Activated CD4-positive, alpha-beta memory T cell treated with anti-CD3 and anti-CD28 coated beads for 36 hours (primary cell): ENCODE results near the gene COL9A3. TPM values are rescaled to one million over a fixed set of nuclear protein-coding genes. Genes with fewer than 3 reads are reported as not detected.
A peak's percentile ranks its signal among the peaks of the same experiment; 100 is the strongest.
"Not testable (repeated sequence)": the region's sequence is repeated elsewhere in the genome, so short reads cannot be mapped to it uniquely, and the experiment has no call there.

Experiments
- CTCF ChIA-PET: fragments of 350-600 bp; sonication (Branson Sonifier 250); formaldehyde crosslinking; loops from one replicate; lab custom pipeline; 2021; ENCODE audit warnings: antibody characterized with exemption, inconsistent platforms; lab: Charles Lee
- POLR2A ChIA-PET: fragments of 350-600 bp; sonication (Branson Sonifier 250); formaldehyde crosslinking; loops from one replicate; lab custom pipeline; 2021; ENCODE audit warnings: antibody characterized with exemption; lab: Charles Lee
- DNase-seq: peaks from one replicate; pipeline ENCODE4 v3.0.0-alpha.2; 2020
- H3K27ac Mint-ChIP-seq: one replicate; pipeline ENCODE4 v1.8.0; 2021; ENCODE audit warnings: mixed read lengths
- H3K27me3 Mint-ChIP-seq: one replicate; pipeline ENCODE4 v1.8.0; 2021; ENCODE audit warnings: mixed read lengths
- H3K36me3 Mint-ChIP-seq: one replicate; pipeline ENCODE4 v1.8.0; 2021; ENCODE audit warnings: mixed read lengths
- H3K4me1 Mint-ChIP-seq: one replicate; pipeline ENCODE4 v1.8.0; 2021; ENCODE audit warnings: low read depth, mixed read lengths
- H3K4me3 Mint-ChIP-seq: one replicate; pipeline ENCODE4 v1.8.0; 2021; ENCODE audit warnings: mild to moderate bottlenecking, mixed read lengths
- H3K9me3 Mint-ChIP-seq: one replicate; pipeline ENCODE4 v1.8.0; 2021; ENCODE audit warnings: mixed read lengths
- intact Hi-C: fragments of 100-400 bp; cut with micrococcal nuclease; formaldehyde crosslinking; loops from one replicate; pipeline ENCODE4 v1.15.1; 2023
- total RNA-seq, 2 experiments: library from RNA; stranded (reverse); gene quantifications; one replicate each; pipeline ENCODE4 v1.2.3, GENCODE V29; 2021

COL9A3 gene
- total RNA-seq, 2 experiments from 2014 or later = not detected

GRCh38 chr20:62864207-62864606 is 47.4 kb downstream of the COL9A3 start:
- no peaks in the 10 kb centered on the region for H3K9me3 Mint-ChIP-seq
- CTCF ChIA-PET = no interaction called here
- no peak overlapping the region for H3K27ac Mint-ChIP-seq
- no peaks in the 10 kb centered on the region for H3K36me3 Mint-ChIP-seq
- H3K4me1 Mint-ChIP-seq = peaks cover 16% of the 10 kb centered on the region
- no peaks in the 10 kb centered on the region for H3K27me3 Mint-ChIP-seq
- POLR2A ChIA-PET = no interaction called here
- no peak overlapping the region for H3K4me3 Mint-ChIP-seq
- DNase-seq = no peak
- intact Hi-C loops = loop anchor here (5.0 kb wide), 1 partner anchor 63 kb away; the partner anchor contains the start of gene DIDO1

GRCh38 chr20:62872184-62872847 is 55.5 kb downstream of the COL9A3 start:
- no peaks in the 10 kb centered on the region for H3K27me3 Mint-ChIP-seq
- H3K36me3 Mint-ChIP-seq = no peaks in the 10 kb centered on the region
- intact Hi-C loops = no loop called here
- DNase-seq = no peak
- no peak overlapping the region for H3K4me3 Mint-ChIP-seq
- no peaks in the 10 kb centered on the region for H3K9me3 Mint-ChIP-seq
- H3K4me1 Mint-ChIP-seq = peaks cover 12% of the 10 kb centered on the region
- no peak overlapping the region for H3K27ac Mint-ChIP-seq
- CTCF ChIA-PET = interaction anchor here (1.1 to 2.2 kb wide), 4 partner anchors 18 to 137 kb away, joined by 3 to 8 read pairs (median 6); no protein-coding TSS in a partner anchor
- POLR2A ChIA-PET = no interaction called here

GRCh38 chr20:62872862-62873261 is 56.0 kb downstream of the COL9A3 start:
- DNase-seq = no peak
- Mint-ChIP-seq H3K9me3 (no peaks in the 10 kb centered on the region), H3K4me3 (no peak overlapping the region), H3K27ac (no peak overlapping the region), H3K27me3 (no peaks in the 10 kb centered on the region), H3K4me1 (peaks cover 12% of the 10 kb centered on the region), H3K36me3 (no peaks in the 10 kb centered on the region)
- ChIA-PET POLR2A (no interaction called here), CTCF (interaction anchor here (1.1 to 2.2 kb wide), 3 partner anchors 17 to 136 kb away, joined by 3 to 8 read pairs (median 8); no protein-coding TSS in a partner anchor)
- intact Hi-C loops = loop anchor here (1.0 kb wide), 1 partner anchor 136 kb away; no protein-coding TSS in a partner anchor

- no peak overlapping the region for H3K4me3 Mint-ChIP-seq
- DNase-seq = no peak
- CTCF ChIA-PET = interaction anchor here (0.6 to 2.2 kb wide), 4 partner anchors 17 to 209 kb away, joined by 3 to 8 read pairs (median 6); no protein-coding TSS in a partner anchor
- H3K4me1 Mint-ChIP-seq = peaks cover 12% of the 10 kb centered on the region
- H3K9me3 Mint-ChIP-seq = no peaks in the 10 kb centered on the region
- no peaks in the 10 kb centered on the region for H3K36me3 Mint-ChIP-seq
- intact Hi-C loops = loop anchor here (1.0 kb wide), 1 partner anchor 136 kb away; no protein-coding TSS in a partner anchor
- no peak overlapping the region for H3K27ac Mint-ChIP-seq
- no peaks in the 10 kb centered on the region for H3K27me3 Mint-ChIP-seq
- POLR2A ChIA-PET = no interaction called here
These were observed 56.4 kb downstream of the COL9A3 start for GRCh38 chr20:62873280-62873679.

- H3K4me3 Mint-ChIP-seq, POLR2A ChIA-PET, H3K9me3 Mint-ChIP-seq, H3K27me3 Mint-ChIP-seq, H3K27ac Mint-ChIP-seq, H3K36me3 Mint-ChIP-seq: not testable (repeated sequence)
- peak; percentile 65 for DNase-seq
- CTCF ChIA-PET = interaction anchor here (0.6 to 2.2 kb wide), 4 partner anchors 16 to 208 kb away, joined by 3 to 8 read pairs (median 6); no protein-coding TSS in a partner anchor
- H3K4me1 Mint-ChIP-seq = peaks cover 12% of the 10 kb centered on the region
- intact Hi-C loops = loop anchor here (1.0 kb wide), 1 partner anchor 136 kb away; no protein-coding TSS in a partner anchor
These were observed 56.8 kb downstream of the COL9A3 start for GRCh38 chr20:62873681-62874031.

GRCh38 chr20:62874964-62875344 is 58.1 kb downstream of the COL9A3 start:
- POLR2A ChIA-PET = no interaction called here

GRCh38 chr20:62875419-62876361 is 58.8 kb downstream of the COL9A3 start:
- peaks cover 12% of the 10 kb centered on the region for H3K4me1 Mint-ChIP-seq
- intact Hi-C loops = no loop called here
- ChIA-PET POLR2A (no interaction called here), CTCF (interaction anchor here (0.6 to 1.8 kb wide), 3 partner anchors 31 to 307 kb away, joined by 3 to 7 read pairs (median 4); no protein-coding TSS in a partner anchor)
- no peak overlapping the region for H3K27ac Mint-ChIP-seq
- no peak overlapping the region for H3K4me3 Mint-ChIP-seq
- H3K36me3 Mint-ChIP-seq = no peaks in the 10 kb centered on the region
- H3K9me3 Mint-ChIP-seq = no peaks in the 10 kb centered on the region
- peak; percentile 30 for DNase-seq
- H3K27me3 Mint-ChIP-seq = no peaks in the 10 kb centered on the region

More at GRCh38 chr20:62874964-62875344, 58.1 kb downstream of the COL9A3 start:
- Mint-ChIP-seq H3K36me3 (no peaks in the 10 kb centered on the region), H3K4me3 (no peak overlapping the region), H3K27me3 (no peaks in the 10 kb centered on the region), H3K4me1 (peaks cover 12% of the 10 kb centered on the region), H3K9me3 (no peaks in the 10 kb centered on the region), H3K27ac (no peak overlapping the region)
- intact Hi-C loops = no loop called here
- no peak for DNase-seq
- CTCF ChIA-PET = interaction anchor here (1.7 to 1.8 kb wide), 2 partner anchors 32 to 134 kb away, joined by 4 to 7 read pairs; no protein-coding TSS in a partner anchor

- ChIA-PET CTCF (interaction anchor here (1.8 kb wide), 1 partner anchor 31 kb away, joined by 4 read pairs; no protein-coding TSS in a partner anchor), POLR2A (no interaction called here)
- H3K4me3 Mint-ChIP-seq = no peak overlapping the region
- peaks cover 2% of the 10 kb centered on the region for H3K36me3 Mint-ChIP-seq
- no peaks in the 10 kb centered on the region for H3K27me3 Mint-ChIP-seq
- DNase-seq = no peak
- H3K9me3 Mint-ChIP-seq = no peaks in the 10 kb centered on the region
- peaks cover 12% of the 10 kb centered on the region for H3K4me1 Mint-ChIP-seq
- no peak overlapping the region for H3K27ac Mint-ChIP-seq
- intact Hi-C loops = no loop called here
These were observed 59.7 kb downstream of the COL9A3 start for GRCh38 chr20:62876501-62876901.

GRCh38 chr20:62876902-62877816 is 60.3 kb downstream of the COL9A3 start:
- Mint-ChIP-seq H3K9me3 (no peaks in the 10 kb centered on the region), H3K36me3 (peaks cover 8% of the 10 kb centered on the region), H3K4me1 (peaks cover 12% of the 10 kb centered on the region), H3K27me3 (no peaks in the 10 kb centered on the region), H3K27ac (no peak overlapping the region), H3K4me3 (no peak overlapping the region)
- ChIA-PET POLR2A (no interaction called here), CTCF (no interaction called here)
- intact Hi-C loops = no loop called here
- DNase-seq = no peak

- ChIA-PET CTCF (interaction anchor here (0.6 kb wide), 1 partner anchor 21 kb away, joined by 3 read pairs; no protein-coding TSS in a partner anchor), POLR2A (no interaction called here)
- Mint-ChIP-seq H3K36me3 (peaks cover 9% of the 10 kb centered on the region), H3K27me3 (no peaks in the 10 kb centered on the region), H3K9me3 (no peaks in the 10 kb centered on the region), H3K4me3 (no peak overlapping the region), H3K27ac (no peak overlapping the region), H3K4me1 (peaks cover 12% of the 10 kb centered on the region)
- DNase-seq = no peak
- intact Hi-C loops = no loop called here
These were observed 61.6 kb downstream of the COL9A3 start for GRCh38 chr20:62878244-62879038.
